K562 (cell line): ENCODE results near the gene TREM1. TPM values are rescaled to one million over a fixed set of nuclear protein-coding genes. Genes with fewer than 3 reads are reported as not detected.

Experiments
- ATAC-seq: fragments of 200-7000 bp; cut with Tn5 transposase; 3 replicates; pipeline ENCODE4 v1.9.1; 2020; ENCODE audit warnings: moderate library complexity
- BruUV-seq: library from RNA; stranded (reverse); fragments of 400-500 nt; replicated peaks from 2 replicates; lab custom pipeline; 2021; lab: Mats Ljungman, UMichigan
- CTCF ChIA-PET: fragments of 300-600 bp; formaldehyde crosslinking; extraction: SDS; loops from one replicate; lab custom pipeline; 2021; ENCODE audit warnings: low intra/inter-chr PET ratio; lab: Yijun Ruan, JAX
- POLR2A ChIA-PET: fragments of 300-600, 350-650 bp; sonication (Branson Sonifier 250); formaldehyde crosslinking; extraction: SDS; loops from one replicate; lab custom pipeline; 2021; ENCODE audit warnings: antibody characterized with exemption, inconsistent platforms; lab: Yijun Ruan, JAX
- DNase-seq, 4 experiments: peaks; one replicate each; pipeline versions ENCODE4 v3.0.0 to v3.0.0-alpha.2; 2011 to 2018; ENCODE audit warnings: low spot score in 3 of 4, mixed read lengths in 3 of 4; ENCODE audit errors: extremely low read depth in 1 of 4
- FAIRE-seq: peaks from 2 replicates; lab custom pipeline; 2011; peaks lifted over from hg19 to GRCh38; lab: Jason Lieb, UNC
- H2AFZ ChIP-seq: 2 replicates; pipeline ENCODE4 v1.6.0; 2011; ENCODE audit warnings: low read depth, low read length, control low read depth, inconsistent platforms
- H3K27ac ChIP-seq: fragments of 200-600 bp; 3 replicates; pipeline ENCODE4 v1.8.0; 2011; ENCODE audit warnings: low read depth, mild to moderate bottlenecking, control low read depth, inconsistent platforms, low read length, moderate library complexity, mixed read lengths; ENCODE audit errors: extremely low read depth
- H3K27me3 ChIP-seq, 2 experiments: fragments of 300-600 bp in 1 of 2; 2 replicates in 1 of 2; 3 replicates in 1 of 2; pipeline versions ENCODE4 v1.6.0 to v1.8.0; 2011; ENCODE audit warnings: inconsistent platforms in 2 of 2, low read length in 2 of 2, mild to moderate bottlenecking in 1 of 2, mixed read lengths in 1 of 2, moderate library complexity in 1 of 2; ENCODE audit not compliant: control insufficient read depth in 2 of 2, insufficient read depth in 2 of 2
- H3K36me3 ChIP-seq: fragments of 300-600 bp; 3 replicates; pipeline ENCODE4 v1.8.0; 2011; ENCODE audit warnings: mild to moderate bottlenecking, low read length, inconsistent platforms; ENCODE audit not compliant: control insufficient read depth, insufficient read depth
- H3K4me1 ChIP-seq, 2 experiments: fragments of 200-600 bp in 1 of 2; replicated peaks in 1 of 2; 2 replicates in 1 of 2; 3 replicates in 1 of 2; pipeline versions ENCODE4 v1.5.1 to v1.8.0; 2011; ENCODE audit warnings: inconsistent platforms in 2 of 2, low read length in 2 of 2, mild to moderate bottlenecking in 1 of 2, mixed read lengths in 1 of 2, moderate library complexity in 1 of 2; ENCODE audit not compliant: control insufficient read depth in 2 of 2, insufficient read depth in 2 of 2
- H3K4me2 ChIP-seq: 2 replicates; pipeline ENCODE4 v1.6.1; 2011; ENCODE audit warnings: low read length, control low read depth, inconsistent platforms, mixed read lengths; ENCODE audit not compliant: insufficient read depth
- H3K4me3 ChIP-seq: fragments of 200-600 bp; sonication (generic), shearing (Covaris generic); 2 replicates; pipeline ENCODE4 v1.5.1; 2016; ENCODE audit warnings: control low read depth, inconsistent platforms
- H3K79me2 ChIP-seq: fragments of 200-600 bp; 3 replicates; pipeline ENCODE4 v1.8.0; 2011; ENCODE audit warnings: low read length, inconsistent platforms; ENCODE audit not compliant: control insufficient read depth, insufficient read depth
- H3K9ac ChIP-seq, 2 experiments: 2 replicates each; pipeline versions ENCODE4 v1.6.0 to v1.6.1; 2011; ENCODE audit warnings: low read depth in 2 of 2, low read length in 2 of 2, control low read depth in 1 of 2, inconsistent platforms in 1 of 2, mild to moderate bottlenecking in 1 of 2, mixed read lengths in 1 of 2; ENCODE audit not compliant: insufficient read depth in 1 of 2
- H3K9me1 ChIP-seq: one replicate; pipeline ENCODE4 v1.6.0; 2011; ENCODE audit warnings: inconsistent platforms, mild to moderate bottlenecking, low read length, moderate library complexity; ENCODE audit not compliant: control insufficient read depth, insufficient read depth
- H3K9me3 ChIP-seq: replicated peaks from 2 replicates; pipeline ENCODE4 v1.5.1; 2011; ENCODE audit warnings: low read depth, low read length, inconsistent platforms; ENCODE audit not compliant: control insufficient read depth, insufficient read depth
- H4K20me1 ChIP-seq: replicated peaks from 2 replicates; pipeline ENCODE4 v1.6.1; 2011; ENCODE audit warnings: low read length, inconsistent platforms, mixed read lengths; ENCODE audit not compliant: control insufficient read depth, insufficient read depth
- HNRNPH1 ChIP-seq: fragments of 200-400 bp; formaldehyde crosslinking; optimal IDR thresholded peaks from 2 replicates; pipeline ENCODE3; 2017; ENCODE audit warnings: low read depth, mild to moderate bottlenecking, low read length, moderate library complexity
- TEAD2 ChIP-seq: fragments of 450-650 bp; IDR thresholded peaks from 2 replicates; pipeline ENCODE4 v1.6.1; 2016; ENCODE audit warnings: missing genetic modification characterization, control low read depth, missing compliant biosample characterization
- ZNF707 ChIP-seq: fragments of 250-450 bp; sonication (Bioruptor Pico); conservative IDR thresholded peaks from 2 replicates; pipeline ENCODE4 v1.8.0; 2022; ENCODE audit warnings: inconsistent platforms, mild to moderate bottlenecking, moderate library complexity
- WGBS: fragments of 100-300 bp; shearing (Covaris generic); methylation state at CpG from one replicate; pipeline ENCODE4 v1.1.6; 2016; ENCODE audit warnings: low coverage, mixed read lengths; ENCODE audit not compliant: insufficient coverage; ENCODE audit errors: missing lambda C conversion rate; 5-methylcytosine and 5-hydroxymethylcytosine counted together
- in situ Hi-C: fragments of 300-500 bp; cut with MboI; formaldehyde crosslinking; loops from 4 replicates; pipeline ENCODE4 v1.15.0; 2018; ENCODE audit warnings: inconsistent platforms, mixed read lengths
- intact Hi-C: fragments of 100-400 bp; cut with micrococcal nuclease; formaldehyde crosslinking; loops from 2 replicates; pipeline ENCODE4 v1.14.2; 2022
- polyA plus RNA-seq, 8 experiments: library from polyadenylated mRNA; depleted of rRNA in 4 of 8; stranded (reverse) in 5 of 8; unstranded in 3 of 8; fragments of >200 nt; fragmentation: Nextera tagmentation in 2 of 8; fragmentation: Illumina TruSeq in 1 of 8; extraction: Ambion mirVana in 2 of 8; extraction: Trizol in 1 of 8; gene quantifications; 2 replicates each; pipeline versions ENCODE4 v1.2.1 to v1.2.3, GENCODE V29; 2011 to 2014; ENCODE audit warnings: inconsistent platforms in 1 of 8, missing spikeins in 1 of 8
- total RNA-seq, 7 experiments: library from RNA; depleted of rRNA in 6 of 7; stranded (reverse); fragments of >200 nt in 6 of 7; fragmentation: Illumina TruSeq in 2 of 7; extraction: Trizol in 2 of 7; gene quantifications; 2 replicates each; pipeline versions ENCODE4 v1.2.1 to v1.2.3, GENCODE V29; 2011 to 2021; ENCODE audit warnings: low replicate concordance in 1 of 7
- TF ChIP-seq, protein P1 (sequence below): fragments of 150-350 bp; IDR thresholded peaks from 2 replicates; pipeline ENCODE4 v1.6.1; 2014; ENCODE audit warnings: low read depth, mild to moderate bottlenecking, low read length, borderline replicate concordance

Gene TREM1
- total and polyA plus RNA-seq, 9 of the 15 experiments (the other 6 are each of a cell fraction or from before 2014, with no cell fraction given), result not detected

DNA sequence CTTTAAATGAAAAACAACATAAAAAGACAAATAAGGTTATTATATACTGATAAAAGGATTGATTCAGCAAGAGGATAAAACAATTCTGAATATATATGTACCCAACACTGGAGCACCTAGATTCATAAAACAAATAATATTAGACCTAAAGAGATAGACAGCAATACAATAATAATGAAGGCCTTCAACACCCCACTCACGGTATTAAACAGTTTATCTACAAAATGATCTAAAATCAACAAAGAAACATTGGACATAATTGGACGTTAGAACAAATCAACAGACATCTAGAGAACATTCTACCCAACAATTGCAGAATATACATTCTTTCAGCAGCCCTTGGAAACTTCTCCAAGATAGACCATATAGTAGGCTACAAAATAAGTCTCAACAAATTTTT is 24.1 kb downstream of the TREM1 start:
- DNase-seq (no peak), ATAC-seq (no peak), FAIRE-seq (no peak)
- no peak overlapping the region for H3K9ac ChIP-seq
- H2AFZ ChIP-seq, result no peak overlapping the region
- no peaks in the 10 kb centered on the region for H3K9me1 ChIP-seq
- no peak overlapping the region for H3K4me3 ChIP-seq
- H3K36me3 ChIP-seq, result no peaks in the 10 kb centered on the region
- ChIA-PET POLR2A (interaction anchor here (0.6 kb wide), 1 partner anchor 658 kb away, joined by 4 read pairs; the partner anchor contains the start of gene MED20), CTCF (no interaction called here)
- H3K4me1 ChIP-seq, result no peaks in the 10 kb centered on the region
- H3K27me3 ChIP-seq, result no peaks in the 10 kb centered on the region
- BruUV-seq, result no TSS peak
- no peaks in the 10 kb centered on the region for H4K20me1 ChIP-seq
- intact Hi-C loops, result no loop called here
- no peaks in the 10 kb centered on the region for H3K79me2 ChIP-seq
- in situ Hi-C loops, result no loop called here
- H3K27ac ChIP-seq, result no peak overlapping the region
- H3K4me2 ChIP-seq, result no peak overlapping the region
- 0% methylated on average over 2 of the region's 2 CpGs for WGBS
- no peak for TF ChIP-seq HNRNPH1
- peak; percentile 86 for TF ChIP-seq ZNF707 (CRISPR knock-in tag)
- 0 out of 2 replicates have a peak, but pooled peaks cover 2% of the 10 kb centered on the region for H3K9me3 ChIP-seq

DNA sequence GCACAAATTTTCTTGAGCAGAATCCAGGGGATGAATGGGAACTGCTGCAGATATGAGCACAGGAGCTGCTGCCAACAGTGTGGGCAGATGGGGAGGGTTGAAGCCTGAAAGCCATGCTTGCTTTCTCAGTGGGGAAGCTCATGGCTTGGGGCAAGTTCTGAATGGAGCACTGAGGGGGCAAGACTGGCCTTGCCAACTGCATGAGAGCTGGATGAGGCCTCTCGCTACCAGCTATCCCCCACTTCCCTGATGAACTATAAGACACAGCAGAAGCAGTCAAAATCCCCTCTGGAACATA is 28.3 kb downstream of the TREM1 start:
- Histone ChIP-seq H3K9me3 (0 out of 2 replicates have a peak, but pooled peaks cover 2% of the 10 kb centered on the region), H2AFZ (no peak overlapping the region), H3K4me3 (no peak overlapping the region), H3K36me3 (no peaks in the 10 kb centered on the region), H3K9ac (no peak overlapping the region), H3K4me2 (no peak overlapping the region), H4K20me1 (no peaks in the 10 kb centered on the region), H3K9me1 (no peaks in the 10 kb centered on the region), H3K4me1 (no peaks in the 10 kb centered on the region), H3K27ac (no peak overlapping the region), H3K27me3 (no peaks in the 10 kb centered on the region), H3K79me2 (no peaks in the 10 kb centered on the region)
- no peak for DNase-seq
- ATAC-seq, result no peak
- no peak for FAIRE-seq
- ChIA-PET CTCF (no interaction called here), POLR2A (interaction anchor here (1.0 kb wide), 1 partner anchor 20 kb away, joined by 3 read pairs; no protein-coding TSS in a partner anchor)
- BruUV-seq, result no TSS peak
- WGBS, result 0% methylated on average over 1 of the region's 1 CpG
- in situ Hi-C loops (no loop called here), intact Hi-C loops (no loop called here)
- TF ChIP-seq TEAD2 (tag), result no peak
- TF ChIP-seq, protein P1, sequence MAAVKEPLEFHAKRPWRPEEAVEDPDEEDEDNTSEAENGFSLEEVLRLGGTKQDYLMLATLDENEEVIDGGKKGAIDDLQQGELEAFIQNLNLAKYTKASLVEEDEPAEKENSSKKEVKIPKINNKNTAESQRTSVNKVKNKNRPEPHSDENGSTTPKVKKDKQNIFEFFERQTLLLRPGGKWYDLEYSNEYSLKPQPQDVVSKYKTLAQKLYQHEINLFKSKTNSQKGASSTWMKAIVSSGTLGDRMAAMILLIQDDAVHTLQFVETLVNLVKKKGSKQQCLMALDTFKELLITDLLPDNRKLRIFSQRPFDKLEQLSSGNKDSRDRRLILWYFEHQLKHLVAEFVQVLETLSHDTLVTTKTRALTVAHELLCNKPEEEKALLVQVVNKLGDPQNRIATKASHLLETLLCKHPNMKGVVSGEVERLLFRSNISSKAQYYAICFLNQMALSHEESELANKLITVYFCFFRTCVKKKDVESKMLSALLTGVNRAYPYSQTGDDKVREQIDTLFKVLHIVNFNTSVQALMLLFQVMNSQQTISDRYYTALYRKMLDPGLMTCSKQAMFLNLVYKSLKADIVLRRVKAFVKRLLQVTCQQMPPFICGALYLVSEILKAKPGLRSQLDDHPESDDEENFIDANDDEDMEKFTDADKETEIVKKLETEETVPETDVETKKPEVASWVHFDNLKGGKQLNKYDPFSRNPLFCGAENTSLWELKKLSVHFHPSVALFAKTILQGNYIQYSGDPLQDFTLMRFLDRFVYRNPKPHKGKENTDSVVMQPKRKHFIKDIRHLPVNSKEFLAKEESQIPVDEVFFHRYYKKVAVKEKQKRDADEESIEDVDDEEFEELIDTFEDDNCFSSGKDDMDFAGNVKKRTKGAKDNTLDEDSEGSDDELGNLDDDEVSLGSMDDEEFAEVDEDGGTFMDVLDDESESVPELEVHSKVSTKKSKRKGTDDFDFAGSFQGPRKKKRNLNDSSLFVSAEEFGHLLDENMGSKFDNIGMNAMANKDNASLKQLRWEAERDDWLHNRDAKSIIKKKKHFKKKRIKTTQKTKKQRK, result no peak
